HG02943 (cell line): ENCODE data around the gene PHF12.

Experiments
- ATAC-seq: cut with Tn5 transposase; IDR thresholded peaks from one replicate; pipeline ENCODE4 v1.9.1; 2021; ENCODE audit warnings: mild to moderate bottlenecking, low read depth, moderate library complexity; ENCODE audit not compliant: unreplicated experiment

PHF12 gene

GRCh38 chr17:28864991-28865849 lies 86.1 kb downstream of the PHF12 start:
- no peak for ATAC-seq

- ATAC-seq, result no peak
These were observed 87.4 kb downstream of the PHF12 start for GRCh38 chr17:28863953-28864352.

GRCh38 chr17:28862561-28862960 lies 88.8 kb downstream of the PHF12 start:
- no peak for ATAC-seq

GRCh38 chr17:28861393-28862203 lies 89.7 kb downstream of the PHF12 start:
- ATAC-seq, result no peak

- ATAC-seq, result no peak
These were observed 90.9 kb downstream of the PHF12 start for GRCh38 chr17:28860363-28860808.

DNA sequence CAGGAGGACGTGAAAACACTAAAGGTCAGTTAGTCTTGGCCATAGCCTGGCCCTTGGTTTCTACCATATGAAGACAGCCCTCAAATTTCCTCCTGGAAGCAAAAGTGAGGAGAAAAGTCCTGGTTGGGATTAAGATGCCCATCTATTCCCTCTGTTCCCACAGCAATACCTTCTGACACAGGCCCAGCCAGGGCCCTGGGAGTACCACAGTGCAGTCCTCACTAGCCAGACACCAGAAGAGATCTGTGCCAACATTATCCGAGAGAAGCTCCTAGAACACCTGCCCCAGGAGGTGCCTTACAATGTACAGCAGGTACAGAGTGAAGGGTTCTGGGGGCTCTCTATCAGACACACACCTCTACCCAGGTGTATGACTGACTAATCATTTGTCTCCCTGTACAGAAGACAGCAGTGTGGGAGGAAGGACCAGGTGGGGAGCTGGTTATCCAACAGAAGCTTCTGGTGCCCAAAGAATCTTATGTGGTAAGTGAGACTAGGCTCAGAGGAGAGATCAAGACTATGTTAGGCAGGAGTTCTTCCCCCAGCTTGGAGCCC lies 92.4 kb downstream of the PHF12 start:
- ATAC-seq, result no peak

DNA sequence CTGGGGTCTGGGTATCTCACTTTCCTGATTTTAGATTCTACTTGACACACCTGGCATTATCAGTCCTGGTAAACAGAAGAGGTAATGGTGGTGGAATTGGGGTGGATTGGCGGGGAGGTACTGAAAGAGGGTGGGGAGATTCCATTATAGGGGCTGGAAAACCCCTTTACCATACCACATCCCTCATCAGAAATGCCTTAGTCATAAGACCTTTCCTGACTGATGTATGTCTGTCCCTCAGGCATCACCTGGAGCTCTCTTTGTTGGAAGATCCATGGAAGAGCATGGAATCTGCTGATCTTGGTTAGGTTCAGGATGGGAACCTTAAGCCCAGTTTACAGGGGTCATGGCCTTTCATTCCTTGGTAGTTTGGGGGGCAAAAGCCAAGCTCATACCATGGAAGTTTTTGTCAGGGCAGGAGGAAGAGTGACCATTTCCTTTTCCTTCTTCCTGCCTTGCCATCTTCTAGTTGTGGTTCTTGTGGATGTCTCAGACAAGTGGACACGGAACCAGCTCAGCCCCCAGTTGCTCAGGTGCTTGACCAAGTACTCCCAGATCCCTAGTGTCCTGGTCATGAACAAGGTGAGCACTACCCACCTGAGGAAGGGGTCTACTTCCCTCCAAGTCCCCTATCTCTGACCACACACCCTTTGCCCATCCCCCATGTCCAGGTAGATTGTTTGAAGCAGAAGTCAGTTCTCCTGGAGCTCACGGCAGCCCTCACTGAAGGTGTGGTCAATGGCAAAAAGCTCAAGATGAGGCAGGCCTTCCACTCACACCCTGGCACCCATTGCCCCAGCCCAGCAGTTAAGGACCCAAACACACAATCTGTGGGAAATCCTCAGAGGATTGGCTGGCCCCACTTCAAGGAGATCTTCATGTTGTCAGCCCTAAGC lies 93.2 kb downstream of the PHF12 start:
- no peak for ATAC-seq

GRCh38 chr17:28856028-28856574 lies 95.2 kb downstream of the PHF12 start:
- no peak for ATAC-seq

- ATAC-seq, result no peak
These were observed 96.0 kb downstream of the PHF12 start for GRCh38 chr17:28855336-28855679.
